Left kidney (tissue), 1 donor: Measurements from ENCODE around the gene GOT2. TPM values are rescaled to one million over a fixed set of nuclear protein-coding genes. Genes with fewer than 3 reads are reported as not detected.

Experiments used
- polyA plus RNA-seq: library from polyadenylated mRNA; unstranded; fragments of 120-200 nt; gene quantifications from one replicate; pipeline ENCODE4 v1.2.1, GENCODE V29; 2013; ENCODE audit not compliant: insufficient read length

GOT2 gene
- polyA plus RNA-seq, 1 donor, result 97.7 TPM

Other genes starting within 250 kb of the GOT2 start
- 8.2 TPM for gene NDRG4, start 234.2 kb downstream of the GOT2 start, polyA plus RNA-seq
- gene SETD6, start 218.8 kb downstream of the GOT2 start, polyA plus RNA-seq, result 47.0 TPM
- 221 TPM for gene CNOT1, start 104.5 kb downstream of the GOT2 start, polyA plus RNA-seq
- 18.7 TPM for gene SLC38A7, start 49.5 kb downstream of the GOT2 start, polyA plus RNA-seq